Erythroblast (primary cell): ENCODE data around the gene DENND4A.

ENCODE experiments used
- GATA1 ChIP-seq: IDR thresholded peaks from 2 replicates; pipeline ENCODE4 v1.6.1; 2011; ENCODE audit warnings: low read depth, mild to moderate bottlenecking, control low read depth, low read length, moderate library complexity
- POLR2A ChIP-seq: IDR thresholded peaks from 2 replicates; pipeline ENCODE4 v1.6.1; 2011; ENCODE audit warnings: mild to moderate bottlenecking, low read length

GRCh38 chr15:65792138-65792987, at the start of gene DENND4A:
- TF ChIP-seq POLR2A = peak; percentile 99
- no peak for TF ChIP-seq GATA1
